Activated naive CD8-positive, alpha-beta T cell treated with anti-CD3 and anti-CD28 coated beads, Interleukin-2, amount 10 ng/mL, durations not matched to agents 7 days and 5 days (primary cell): ENCODE results near the gene CFAP210. TPM values are rescaled to one million over a fixed set of nuclear protein-coding genes. Genes with fewer than 3 reads are reported as not detected.

ENCODE experiments used
- ATAC-seq: fragments of 150-1000 bp; cut with Tn5 transposase; one replicate; pipeline ENCODE4 v1.10.0; 2021; ENCODE audit warnings: low read depth, moderate library complexity
- POLR2A ChIA-PET: fragments of 350-600 bp; sonication (Branson Sonifier 250); formaldehyde crosslinking; loops from one replicate; lab custom pipeline; 2021; ENCODE audit warnings: antibody characterized with exemption; lab: Charles Lee
- DNase-seq: peaks from one replicate; pipeline ENCODE4 v3.0.0; 2021
- H3K27ac Mint-ChIP-seq: one replicate; pipeline ENCODE4 v1.8.0; 2022; ENCODE audit warnings: mild to moderate bottlenecking, mixed read lengths
- H3K27me3 Mint-ChIP-seq: one replicate; pipeline ENCODE4 v1.8.0; 2022; ENCODE audit warnings: mild to moderate bottlenecking, moderate library complexity, mixed read lengths
- H3K36me3 Mint-ChIP-seq: one replicate; pipeline ENCODE4 v1.8.0; 2021; ENCODE audit warnings: mild to moderate bottlenecking, mixed read lengths
- H3K4me1 Mint-ChIP-seq: one replicate; pipeline ENCODE4 v1.8.0; 2021; ENCODE audit warnings: mixed read lengths
- H3K4me3 Mint-ChIP-seq: one replicate; pipeline ENCODE4 v1.8.0; 2022; ENCODE audit warnings: mild to moderate bottlenecking, moderate library complexity, mixed read lengths
- H3K9me3 Mint-ChIP-seq: one replicate; pipeline ENCODE4 v1.8.0; 2021; ENCODE audit warnings: mixed read lengths
- total RNA-seq, 2 experiments: library from RNA; stranded (reverse); gene quantifications; one replicate each; pipeline ENCODE4 v1.2.3, GENCODE V29; 2021

The CFAP210 gene, protein sequence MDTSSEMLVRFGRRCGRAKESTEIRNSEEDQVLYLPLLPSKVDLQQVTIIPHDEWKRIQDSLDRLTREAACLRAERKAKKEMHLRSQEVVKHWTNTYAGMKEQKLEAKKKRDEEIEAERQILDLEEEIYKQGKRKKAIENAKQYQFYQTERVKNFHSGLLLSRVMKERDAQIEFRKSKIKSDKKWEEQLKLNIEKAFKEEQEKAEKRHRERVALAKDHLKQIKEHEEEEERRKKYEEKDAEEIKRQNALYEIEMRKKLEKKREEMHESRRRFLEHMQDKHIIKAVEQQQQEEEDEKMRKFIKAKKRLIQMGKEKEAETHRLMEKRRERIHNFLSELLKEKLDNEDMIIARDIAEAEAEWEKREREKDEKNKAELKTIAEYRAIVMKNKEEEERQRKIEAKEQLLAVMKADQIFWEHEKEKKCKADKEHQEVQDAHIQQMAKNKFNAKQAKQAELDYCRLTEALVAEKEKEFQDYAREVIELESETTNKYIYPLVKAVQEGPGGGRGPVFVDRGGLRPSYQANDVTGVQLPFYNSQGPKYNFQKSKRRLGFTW
- not detected for total RNA-seq

GRCh38 chr2:169694113-169694893 is at the start of gene CFAP210, which contains the start of gene PHOSPHO2:
Gene CFAP210 (minus strand): TSS chr2:169694405. CDS start chr2:169694327, 78 bp downstream.
Gene PHOSPHO2 (plus strand): TSS chr2:169694469. CDS start chr2:169700972, 6,503 bp downstream.
- peaks cover 8% of the 10 kb centered on the region for H3K9me3 Mint-ChIP-seq
- H3K4me3 Mint-ChIP-seq = peak within 1 kb of the TSS; percentile 91
- peaks cover 8% of the 10 kb centered on the region for H3K27me3 Mint-ChIP-seq
- DNase-seq (peak; percentile 97), ATAC-seq (peak; percentile 99)
- H3K27ac Mint-ChIP-seq = peak within 1 kb of the TSS; percentile 85
- POLR2A ChIA-PET = interaction anchor here (1.2 to 1.5 kb wide), 4 partner anchors 71 to 121 kb away, joined by 3 to 8 read pairs (median 4); partner anchors contain the start of genes FASTKD1 and PPIG
- H3K4me1 Mint-ChIP-seq = peaks cover 21% of the 10 kb centered on the region
- peaks cover 8% of the 10 kb centered on the region for H3K36me3 Mint-ChIP-seq

- no peak for DNase-seq
- POLR2A ChIA-PET = no interaction called here
- H3K4me3 Mint-ChIP-seq = no peak overlapping the region
- no peaks in the 10 kb centered on the region for H3K9me3 Mint-ChIP-seq
- ATAC-seq = no peak
- no peaks in the 10 kb centered on the region for H3K27me3 Mint-ChIP-seq
- peaks cover 12% of the 10 kb centered on the region for H3K4me1 Mint-ChIP-seq
- peaks cover 25% of the 10 kb centered on the region for H3K36me3 Mint-ChIP-seq
- H3K27ac Mint-ChIP-seq = no peak overlapping the region
Observed at GRCh38 chr2:169743549-169743948, 49.3 kb upstream of the CFAP210 start.

GRCh38 chr2:169739351-169739750 is 45.1 kb upstream of the CFAP210 start:
- no peak overlapping the region for H3K27ac Mint-ChIP-seq
- H3K4me3 Mint-ChIP-seq = no peak overlapping the region
- ATAC-seq (no peak), DNase-seq (no peak)
- POLR2A ChIA-PET = interaction anchor here (0.6 kb wide), 1 partner anchor 161 kb away, joined by 3 read pairs; no protein-coding TSS in a partner anchor
- H3K4me1 Mint-ChIP-seq = peaks cover 25% of the 10 kb centered on the region
- peaks cover 5% of the 10 kb centered on the region for H3K27me3 Mint-ChIP-seq
- H3K36me3 Mint-ChIP-seq = peaks cover 17% of the 10 kb centered on the region
- no peaks in the 10 kb centered on the region for H3K9me3 Mint-ChIP-seq

DNA sequence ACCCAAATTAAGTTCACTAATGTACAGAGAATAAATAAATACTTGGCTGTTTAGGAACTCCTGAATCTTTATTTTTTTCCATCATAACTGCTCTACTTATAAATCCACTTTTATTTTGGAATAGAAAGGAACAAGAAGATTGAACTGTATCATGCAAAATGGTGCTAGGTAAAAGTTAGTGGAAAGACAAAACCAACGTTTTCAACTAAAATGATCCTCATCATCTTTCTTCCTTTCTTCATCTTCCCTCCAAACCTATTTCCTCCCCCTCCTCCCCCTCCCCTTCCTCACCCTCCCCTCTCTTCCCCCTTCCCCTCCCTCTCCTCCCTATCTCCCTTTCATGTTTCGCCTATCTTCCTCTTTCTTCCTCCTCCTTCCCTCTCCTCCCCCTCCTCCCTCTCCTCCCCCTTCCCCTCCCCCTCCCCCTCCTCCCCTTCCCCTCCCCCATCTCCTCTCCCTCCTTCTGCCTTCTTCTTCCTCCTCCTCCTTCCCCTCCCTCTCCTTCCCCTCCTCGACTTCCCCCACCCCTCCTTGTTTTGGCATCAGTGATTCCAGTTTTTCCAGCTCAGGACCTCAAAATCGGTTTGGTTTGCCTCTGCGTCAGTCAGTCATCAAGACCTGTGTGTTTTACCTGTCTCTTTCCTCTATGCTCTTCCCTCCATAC is 44.5 kb upstream of the CFAP210 start:
- Mint-ChIP-seq H3K4me1 (peaks cover 25% of the 10 kb centered on the region), H3K9me3 (no peaks in the 10 kb centered on the region), H3K36me3 (peaks cover 13% of the 10 kb centered on the region), H3K4me3 (no peak overlapping the region), H3K27ac (no peak overlapping the region), H3K27me3 (peaks cover 5% of the 10 kb centered on the region)
- ATAC-seq (no peak), DNase-seq (no peak)
- POLR2A ChIA-PET = interaction anchor here (0.6 kb wide), 1 partner anchor 161 kb away, joined by 3 read pairs; no protein-coding TSS in a partner anchor

- no peak overlapping the region for H3K4me3 Mint-ChIP-seq
- H3K9me3 Mint-ChIP-seq = no peaks in the 10 kb centered on the region
- ATAC-seq = no peak
- peaks cover 38% of the 10 kb centered on the region for H3K4me1 Mint-ChIP-seq
- peaks cover 17% of the 10 kb centered on the region for H3K27me3 Mint-ChIP-seq
- H3K36me3 Mint-ChIP-seq = peaks cover 12% of the 10 kb centered on the region
- POLR2A ChIA-PET = no interaction called here
- DNase-seq = no peak
- no peak overlapping the region for H3K27ac Mint-ChIP-seq
Observed at GRCh38 chr2:169736902-169737301, 42.7 kb upstream of the CFAP210 start.

DNA sequence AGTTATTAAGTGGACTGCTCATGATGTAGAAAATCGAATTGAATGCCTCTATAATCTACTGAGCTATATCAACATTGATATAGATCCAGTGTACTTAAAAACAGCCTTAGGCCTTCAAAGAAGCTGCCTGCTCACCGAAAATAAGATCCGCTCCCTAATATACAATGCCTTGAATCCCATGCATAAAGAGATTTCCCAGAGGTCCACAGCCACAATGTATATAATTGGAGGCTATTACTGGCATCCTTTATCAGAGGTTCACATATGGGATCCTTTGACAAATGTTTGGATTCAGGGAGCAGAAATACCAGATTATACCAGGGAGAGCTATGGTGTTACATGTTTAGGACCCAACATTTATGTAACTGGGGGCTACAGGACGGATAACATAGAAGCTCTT is 41.4 kb upstream of the CFAP210 start:
- peak overlapping the region; percentile 55 for H3K4me3 Mint-ChIP-seq
- peaks cover 17% of the 10 kb centered on the region for H3K27me3 Mint-ChIP-seq
- H3K27ac Mint-ChIP-seq = no peak overlapping the region
- H3K9me3 Mint-ChIP-seq = no peaks in the 10 kb centered on the region
- H3K36me3 Mint-ChIP-seq = peaks cover 12% of the 10 kb centered on the region
- no peak for DNase-seq
- POLR2A ChIA-PET = interaction anchor here (0.7 kb wide), 1 partner anchor 8 kb away, joined by 4 read pairs; no protein-coding TSS in a partner anchor
- no peak for ATAC-seq
- H3K4me1 Mint-ChIP-seq = peaks cover 32% of the 10 kb centered on the region

DNA sequence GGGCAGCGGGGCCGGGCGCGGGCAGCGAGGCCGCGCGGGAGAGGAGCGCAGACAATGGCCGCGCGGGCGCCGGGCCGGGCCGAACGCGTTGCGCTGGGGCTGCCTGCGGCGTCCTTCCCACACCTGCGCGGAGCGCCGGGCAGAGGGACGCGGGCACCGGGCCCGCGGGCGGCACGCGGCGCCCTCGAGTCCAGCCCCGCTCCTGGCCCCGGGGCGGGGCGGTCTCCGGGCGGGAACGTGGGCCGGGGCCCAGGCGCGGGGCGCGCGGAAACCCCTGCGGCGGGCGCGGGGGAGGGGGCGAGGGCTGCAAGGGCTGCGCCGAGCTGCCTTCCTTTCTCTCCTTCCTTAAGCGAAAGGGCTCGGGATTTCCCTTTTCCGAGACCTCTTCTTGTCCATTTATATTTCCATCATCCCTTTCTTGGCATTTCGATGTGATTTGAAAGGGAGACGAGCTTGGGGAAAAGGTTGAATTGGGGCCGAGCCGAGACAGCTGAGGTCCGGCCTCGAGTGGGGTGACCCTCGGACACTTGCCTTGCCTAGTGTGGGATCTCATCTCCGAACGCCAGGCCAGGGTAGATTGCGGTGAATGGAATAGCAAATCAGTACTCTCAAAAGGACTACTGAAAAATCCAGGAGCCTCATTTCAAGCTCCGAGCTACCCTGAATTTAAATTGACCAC is 40.1 kb upstream of the CFAP210 start:
- Mint-ChIP-seq H3K27ac (no peak overlapping the region), H3K4me1 (peaks cover 30% of the 10 kb centered on the region), H3K9me3 (no peaks in the 10 kb centered on the region), H3K27me3 (peaks cover 17% of the 10 kb centered on the region), H3K36me3 (peaks cover 7% of the 10 kb centered on the region), H3K4me3 (peak overlapping the region; percentile 76)
- POLR2A ChIA-PET = interaction anchor here (0.9 to 1.2 kb wide), 2 partner anchors 11 to 255 kb away, joined by 3 read pairs; partner anchors contain the start of gene BBS5
- DNase-seq = peak; percentile 53
- ATAC-seq = peak; percentile 34

DNA sequence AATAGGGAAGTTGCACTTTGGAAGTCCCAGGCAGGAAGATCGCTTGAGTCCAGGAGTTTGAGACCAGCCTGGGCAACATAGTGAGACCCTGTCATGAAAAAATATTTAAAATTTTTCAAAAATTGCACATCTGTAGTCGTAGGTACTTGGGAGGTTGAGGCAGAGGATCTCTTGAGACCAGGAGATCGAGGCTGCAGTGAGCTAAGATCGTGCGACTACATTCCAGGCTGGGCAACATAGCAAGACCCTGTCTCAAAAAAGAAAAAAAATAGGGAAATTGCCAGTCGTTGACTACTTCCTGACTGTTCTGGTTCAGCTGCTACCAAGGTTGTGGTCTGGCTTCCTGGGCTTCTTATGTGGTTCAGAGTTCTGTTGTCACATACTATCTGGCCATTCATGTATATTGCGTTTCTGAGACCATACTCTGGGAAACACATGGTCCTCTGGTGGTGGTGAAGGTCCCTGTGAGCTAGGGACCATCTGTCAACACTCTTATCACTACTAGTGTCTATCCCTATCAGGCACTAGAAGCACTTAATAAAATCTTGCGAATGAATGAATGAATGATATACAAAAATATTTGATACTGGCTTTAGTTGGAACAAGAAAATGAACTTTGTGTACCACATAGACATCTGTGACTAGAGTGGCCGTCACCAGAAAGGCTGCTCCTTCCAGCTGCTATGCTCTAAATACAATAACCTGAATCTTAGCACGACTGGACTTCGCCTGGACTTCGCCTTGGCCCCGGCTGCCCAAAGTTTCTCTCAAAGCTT is 38.6 kb upstream of the CFAP210 start:
- POLR2A ChIA-PET = no interaction called here
- ATAC-seq = no peak
- peaks cover 17% of the 10 kb centered on the region for H3K27me3 Mint-ChIP-seq
- peaks cover 7% of the 10 kb centered on the region for H3K36me3 Mint-ChIP-seq
- peaks cover 30% of the 10 kb centered on the region for H3K4me1 Mint-ChIP-seq
- no peak overlapping the region for H3K27ac Mint-ChIP-seq
- no peaks in the 10 kb centered on the region for H3K9me3 Mint-ChIP-seq
- DNase-seq = no peak
- peak overlapping the region; percentile 94 for H3K4me3 Mint-ChIP-seq

GRCh38 chr2:169732075-169732474 is 37.9 kb upstream of the CFAP210 start:
- no peaks in the 10 kb centered on the region for H3K9me3 Mint-ChIP-seq
- no peak overlapping the region for H3K27ac Mint-ChIP-seq
- DNase-seq (no peak), ATAC-seq (no peak)
- POLR2A ChIA-PET = no interaction called here
- H3K4me1 Mint-ChIP-seq = peaks cover 27% of the 10 kb centered on the region
- H3K27me3 Mint-ChIP-seq = peaks cover 17% of the 10 kb centered on the region
- no peak overlapping the region for H3K4me3 Mint-ChIP-seq
- peaks cover 7% of the 10 kb centered on the region for H3K36me3 Mint-ChIP-seq

- H3K4me3 Mint-ChIP-seq = no peak overlapping the region
- H3K27ac Mint-ChIP-seq = no peak overlapping the region
- peaks cover 15% of the 10 kb centered on the region for H3K4me1 Mint-ChIP-seq
- ATAC-seq = no peak
- peaks cover 18% of the 10 kb centered on the region for H3K27me3 Mint-ChIP-seq
- no peak for DNase-seq
- POLR2A ChIA-PET = no interaction called here
- H3K9me3 Mint-ChIP-seq = no peaks in the 10 kb centered on the region
- H3K36me3 Mint-ChIP-seq = peaks cover 2% of the 10 kb centered on the region
Observed at GRCh38 chr2:169729274-169729605, 35.0 kb upstream of the CFAP210 start.

DNA sequence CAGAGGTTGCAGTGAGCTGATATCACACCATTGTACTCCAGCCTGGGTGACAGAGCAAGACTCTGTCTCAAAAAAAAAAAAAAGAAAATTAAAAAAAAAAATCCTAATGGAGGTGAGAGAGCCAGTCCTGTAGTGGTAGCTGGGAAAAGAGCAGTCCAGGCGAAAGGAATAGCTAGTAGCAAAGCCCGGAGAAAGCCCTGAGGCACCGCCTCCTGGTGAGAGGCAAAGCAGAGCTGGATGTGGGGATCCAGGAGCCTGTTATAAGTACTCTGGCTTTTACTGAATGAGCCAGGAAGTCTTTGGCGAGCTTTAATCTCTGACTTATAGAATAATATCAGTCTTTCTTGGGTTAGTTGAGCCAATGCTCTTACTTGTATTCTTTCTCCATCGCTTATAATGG is 32.9 kb upstream of the CFAP210 start:
- POLR2A ChIA-PET = interaction anchor here (0.8 kb wide), 1 partner anchor 9 kb away, joined by 4 read pairs; no protein-coding TSS in a partner anchor
- H3K9me3 Mint-ChIP-seq = no peaks in the 10 kb centered on the region
- H3K36me3 Mint-ChIP-seq = no peaks in the 10 kb centered on the region
- peaks cover 1% of the 10 kb centered on the region for H3K4me1 Mint-ChIP-seq
- DNase-seq (no peak), ATAC-seq (no peak)
- no peak overlapping the region for H3K4me3 Mint-ChIP-seq
- H3K27ac Mint-ChIP-seq = no peak overlapping the region
- H3K27me3 Mint-ChIP-seq = peaks cover 8% of the 10 kb centered on the region

DNA sequence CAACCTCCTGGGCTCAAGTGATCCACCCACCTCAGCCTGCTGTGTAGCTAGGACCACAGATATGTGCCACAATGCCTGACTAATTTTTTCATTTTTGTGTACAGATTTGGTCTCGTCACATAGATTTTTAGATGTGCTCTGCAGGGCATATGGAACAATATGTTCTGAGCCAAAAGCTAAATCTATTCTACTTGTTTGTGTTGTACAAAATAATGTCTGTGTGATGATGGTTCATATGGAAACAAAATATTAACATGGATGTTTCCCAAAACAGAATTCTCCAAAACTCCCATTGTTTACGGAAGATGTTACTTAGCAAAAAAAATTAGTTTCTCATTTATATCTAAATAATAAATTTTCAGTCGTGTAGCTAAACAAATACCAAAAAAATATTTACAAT is 26.8 kb upstream of the CFAP210 start:
- peaks cover 6% of the 10 kb centered on the region for H3K27me3 Mint-ChIP-seq

More for the DNA sequence above, 26.8 kb upstream of the CFAP210 start:
- Mint-ChIP-seq H3K9me3 (no peaks in the 10 kb centered on the region), H3K36me3 (no peaks in the 10 kb centered on the region), H3K27ac (no peak overlapping the region), H3K4me1 (peaks cover 14% of the 10 kb centered on the region), H3K4me3 (no peak overlapping the region)
- DNase-seq = no peak
- POLR2A ChIA-PET = interaction anchor here (0.7 kb wide), 1 partner anchor 1201 kb away, joined by 4 read pairs; no protein-coding TSS in a partner anchor
- no peak for ATAC-seq
